ENCODE measurements around the gene S100A11.

DNA sequence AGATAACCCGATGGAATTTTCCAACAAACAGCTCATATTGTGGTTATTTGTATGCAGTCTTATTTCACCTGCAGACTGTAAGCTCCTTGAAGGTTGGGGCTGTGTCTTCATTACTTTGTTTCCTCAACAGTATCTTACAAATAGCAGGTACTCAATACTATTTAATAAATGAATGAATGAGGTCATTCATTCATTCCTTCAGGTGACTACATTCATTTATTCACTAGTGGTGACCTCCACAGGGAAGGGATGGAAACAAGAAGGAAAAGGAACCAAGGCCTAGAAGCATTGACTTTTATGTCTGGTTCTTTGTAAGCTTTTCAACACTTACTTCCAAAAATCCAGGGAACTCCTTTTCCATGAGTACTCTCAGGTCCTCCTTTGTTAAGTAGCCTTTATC lies 51.0 kb downstream of the S100A11 start:
- no peak for TF ChIP-seq CTCF (IDR thresholded peaks at IDR 0.05 in 8 of 11, conservative IDR thresholded peaks at IDR 0.05 in 3 of 11)
- no peak for TF ChIP-seq POLR2A (IDR thresholded peaks at IDR 0.05)
- TF ChIP-seq POLR2AphosphoS5 (IDR thresholded peaks at IDR 0.05), result no peak
